NOMO-1 treated with DMSO at 0.1 percent for 48 hours (cell line): ENCODE data around the gene GNG3.
"Not testable (repeated sequence)": the region's sequence is repeated elsewhere in the genome, so short reads cannot be mapped to it uniquely, and the experiment has no call there.

Source experiments
- DNase-seq: peaks from one replicate; lab custom pipeline; 2025; ENCODE audit not compliant: unreplicated experiment; lab: John Stamatoyannopoulos, UW

Gene GNG3

DNA sequence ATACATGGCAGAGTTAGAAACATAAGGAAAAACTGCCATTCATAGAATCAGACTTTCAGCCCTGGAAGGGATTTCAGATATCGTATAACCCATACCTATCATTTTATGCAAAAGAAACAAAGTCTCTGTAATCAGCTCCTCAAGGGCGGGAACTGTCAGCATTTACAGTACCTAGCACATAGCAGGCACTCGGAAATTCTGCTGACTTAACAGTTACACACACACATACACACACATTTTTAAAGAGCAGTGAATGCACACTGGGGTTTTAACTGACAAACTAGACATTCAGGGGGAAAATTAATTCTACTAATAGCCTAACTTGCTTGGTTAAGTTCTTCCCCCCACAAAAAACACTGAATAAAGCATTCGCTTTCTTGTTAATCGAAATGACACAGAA, 8.7 kb downstream of the GNG3 start:
- no peak for DNase-seq

DNA sequence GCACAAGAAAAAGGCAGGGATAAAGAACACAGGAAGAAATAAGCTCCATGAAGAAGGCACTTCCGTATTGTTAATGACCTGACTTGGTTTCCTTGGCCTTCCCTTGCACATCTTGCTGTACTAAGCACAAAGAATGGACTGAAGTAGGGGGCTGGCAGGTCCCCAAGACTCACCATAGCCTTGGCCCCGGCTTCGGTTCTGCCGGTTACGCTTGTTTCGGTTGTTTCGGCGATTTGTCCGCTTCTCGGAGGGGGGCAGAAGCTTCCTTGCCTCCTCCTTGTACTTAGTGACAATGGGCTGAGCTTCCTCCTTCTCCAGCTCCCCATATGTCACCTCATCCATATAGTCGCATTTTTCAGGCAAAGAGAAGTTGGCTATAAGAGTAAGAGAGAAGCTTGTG, 9.3 kb downstream of the GNG3 start:
- DNase-seq = no peak

- no peak for DNase-seq
Observed at GRCh38 chr11:62719302-62719978, 12.0 kb downstream of the GNG3 start.

- DNase-seq = no peak
Observed at GRCh38 chr11:62721994-62722393, 14.5 kb downstream of the GNG3 start.

DNA sequence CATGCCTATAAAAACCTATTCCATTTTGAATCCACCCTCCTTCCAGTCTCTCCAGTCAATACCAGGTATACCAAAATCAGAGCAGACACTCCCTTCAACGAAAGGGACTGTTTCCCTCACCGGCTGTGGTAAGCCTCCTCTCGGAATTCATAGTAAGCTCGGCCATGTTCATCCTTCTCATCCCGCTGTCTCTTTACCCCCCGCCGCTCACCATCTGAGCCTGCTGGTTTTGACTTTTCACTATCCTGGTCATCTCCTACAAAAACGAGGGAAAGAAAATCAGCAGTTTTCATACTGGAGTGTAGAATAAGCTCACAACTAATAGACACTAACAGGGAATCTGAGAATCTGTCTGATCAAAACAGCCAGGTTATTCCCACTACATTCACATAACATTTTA, 16.7 kb downstream of the GNG3 start:
- no peak for DNase-seq

DNA sequence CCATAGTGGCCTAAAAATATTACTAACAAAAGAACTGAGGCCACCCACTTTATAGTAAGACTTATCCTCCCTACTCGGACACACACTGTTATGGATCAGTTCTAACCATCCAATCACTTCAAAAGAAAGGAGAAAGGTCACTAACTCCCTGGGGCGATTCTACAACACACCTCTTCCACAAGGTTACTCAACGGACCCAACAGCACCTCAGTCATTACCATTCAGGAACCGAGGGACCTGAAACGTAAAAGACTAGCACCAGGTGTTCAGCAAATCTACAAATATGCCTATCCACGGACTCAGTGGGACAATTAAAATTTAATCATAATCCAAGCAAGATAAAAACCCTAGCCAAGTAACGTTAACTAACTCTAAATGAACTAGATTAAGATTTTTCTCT, 18.2 kb downstream of the GNG3 start:
- no peak for DNase-seq

GRCh38 chr11:62726156-62726914, 18.9 kb downstream of the GNG3 start:
- no peak for DNase-seq

- no peak for DNase-seq
Observed at GRCh38 chr11:62726915-62727164, 19.4 kb downstream of the GNG3 start.

GRCh38 chr11:62727165-62727871, 19.8 kb downstream of the GNG3 start, which contains the start of gene HNRNPUL2:
Gene HNRNPUL2, minus strand, starts transcription at chr11:62727457. Its CDS starts 301 bp downstream, at chr11:62727156.
- peak; percentile 100 for DNase-seq

DNA sequence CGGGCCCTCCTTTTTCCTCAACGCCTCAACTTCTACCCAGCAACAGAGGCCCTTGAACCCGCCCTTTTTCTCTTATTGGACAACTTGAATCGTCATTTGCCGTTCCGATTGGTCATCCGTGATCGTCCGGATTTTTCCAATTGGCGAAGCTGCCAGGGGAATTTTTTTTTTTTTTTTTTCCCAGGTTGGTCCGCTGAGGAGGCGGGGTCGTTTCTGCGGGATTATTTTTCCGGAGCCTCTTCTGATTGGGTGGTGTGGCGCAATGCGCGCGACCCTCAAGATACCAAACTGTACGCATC, 20.3 kb downstream of the GNG3 start:
- DNase-seq = peak; percentile 97

DNA sequence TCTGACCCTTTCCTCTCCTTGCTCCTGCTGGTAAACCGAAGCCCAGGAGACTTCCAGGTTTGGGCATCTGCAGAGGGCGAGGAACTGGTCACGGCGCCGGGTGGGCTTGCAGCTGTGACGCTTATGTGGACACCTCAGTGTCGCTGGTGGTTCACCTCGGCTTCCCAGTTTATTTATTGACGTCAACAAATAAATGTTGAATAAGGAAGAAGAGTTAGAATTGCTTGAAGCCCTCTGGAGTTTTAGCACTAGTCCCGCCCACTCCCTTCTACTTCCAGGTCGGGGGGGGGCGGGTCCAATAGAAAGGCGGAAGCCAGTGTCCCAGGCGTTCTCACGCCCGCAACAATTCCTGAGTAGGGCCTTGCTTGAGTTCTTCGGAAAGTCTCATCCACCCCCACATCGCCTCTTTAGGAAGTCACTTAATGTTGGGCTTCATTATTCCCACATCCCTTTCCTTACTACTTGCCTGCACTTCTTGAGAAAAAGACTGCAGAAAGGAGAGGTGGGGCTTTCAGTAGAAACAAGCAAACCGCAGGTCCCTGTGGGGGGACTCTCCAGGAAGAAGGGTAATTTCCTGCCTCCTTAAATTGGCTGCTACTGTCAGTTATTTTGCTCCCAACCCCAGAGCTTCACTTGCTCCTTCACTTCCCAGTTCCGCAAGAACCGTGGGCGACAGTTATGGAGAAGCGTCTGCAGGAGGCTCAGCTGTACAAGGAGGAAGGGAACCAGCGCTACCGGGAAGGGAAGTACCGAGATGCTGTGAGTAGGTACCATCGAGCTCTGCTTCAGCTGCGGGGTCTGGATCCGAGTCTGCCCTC, 20.9 kb downstream of the GNG3 start, which contains the start of gene TTC9C:
TTC9C (plus strand) TSS at position 316 of the 818 bp plus-strand sequence; CDS start at position 679, 363 bp downstream.
- DNase-seq = peak; percentile 91

- DNase-seq = not testable (repeated sequence)
Observed at GRCh38 chr11:62730076-62730475, 22.6 kb downstream of the GNG3 start.

- peak; percentile 18 for DNase-seq
Observed at GRCh38 chr11:62732830-62733229, 25.4 kb downstream of the GNG3 start.

GRCh38 chr11:62737196-62737595, 29.7 kb downstream of the GNG3 start:
- DNase-seq = no peak

- no peak for DNase-seq
Observed at GRCh38 chr11:62747475-62748160, 40.1 kb downstream of the GNG3 start.

- not testable (repeated sequence) for DNase-seq
Observed at GRCh38 chr11:62749931-62750330, 42.5 kb downstream of the GNG3 start.

DNA sequence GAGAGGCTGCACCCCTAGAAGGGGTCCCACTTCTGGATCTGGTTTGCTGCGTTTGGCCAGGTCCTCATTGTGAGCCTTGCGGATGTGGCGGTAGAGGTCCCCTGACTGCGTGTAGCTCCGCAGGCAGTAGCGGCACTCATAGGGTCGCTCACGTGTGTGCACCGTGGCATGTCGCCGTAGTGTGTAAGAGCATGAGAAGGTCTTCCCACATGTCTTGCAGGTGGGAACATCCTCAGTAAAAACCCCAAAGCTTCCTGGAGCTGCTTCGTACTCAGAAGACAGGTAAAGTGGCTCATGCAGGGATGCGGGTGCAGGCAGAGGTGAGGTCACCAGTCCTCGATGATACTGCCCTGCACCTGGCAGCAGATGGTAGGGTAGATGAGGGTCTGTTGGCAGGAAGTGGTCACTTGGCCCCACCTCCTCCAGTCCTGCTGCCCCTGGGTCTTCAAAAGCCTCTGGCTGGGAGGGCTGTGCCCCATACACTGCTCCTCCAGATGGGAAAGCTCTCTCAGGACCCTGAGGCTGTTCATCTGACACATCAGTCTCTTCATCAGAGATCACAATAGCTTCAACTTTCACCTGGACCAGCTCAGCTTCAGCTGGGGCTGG, 44.8 kb downstream of the GNG3 start:
- DNase-seq = no peak

DNA sequence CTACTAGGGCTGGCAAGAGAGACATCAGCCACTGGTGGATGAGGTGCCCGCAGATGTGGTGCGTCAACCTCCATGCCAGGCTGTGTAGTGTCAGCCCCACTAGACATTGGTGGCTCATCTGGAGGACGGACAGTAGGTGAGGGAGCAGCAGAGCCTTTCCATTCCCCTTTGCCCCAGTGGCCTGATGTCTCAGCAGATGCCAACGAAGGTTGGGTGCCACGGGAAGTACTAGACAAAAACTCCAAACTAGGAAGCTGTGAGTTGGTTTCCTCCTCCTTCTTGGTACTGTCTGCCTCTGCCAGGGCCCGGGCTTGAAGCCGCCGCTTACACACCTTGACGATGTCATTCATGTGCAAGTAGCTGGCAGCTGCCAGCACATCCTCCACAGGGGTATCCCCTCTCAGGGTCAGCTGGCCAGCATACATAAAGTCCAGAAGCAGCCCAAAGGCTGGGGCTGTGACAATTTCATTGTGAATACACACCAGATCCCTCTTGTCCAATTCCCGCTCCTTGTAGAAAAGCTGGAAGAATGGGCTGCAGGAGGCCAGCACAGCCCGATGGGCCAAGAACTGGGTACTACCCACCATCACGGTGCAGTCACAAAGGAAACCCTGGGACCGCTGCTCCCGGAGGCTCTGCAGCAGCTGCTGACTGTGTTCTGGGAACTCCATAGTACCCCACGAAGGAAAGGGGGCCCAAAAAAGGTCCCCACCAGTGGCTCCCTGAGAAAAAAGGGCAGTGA, 45.7 kb downstream of the GNG3 start:
- no peak for DNase-seq

GRCh38 chr11:62753736-62754603, 46.5 kb downstream of the GNG3 start, which contains the start of gene ZBTB3:
Gene ZBTB3, minus strand, starts transcription at chr11:62754160. Its CDS starts 496 bp downstream, at chr11:62753664.
- DNase-seq = peak; percentile 100
